Measurements from ENCODE around the gene SPO11.

- TF ChIP-seq CTCF (IDR thresholded peaks at IDR 0.05) (no peak), POLR2A (IDR thresholded peaks at IDR 0.05) (no peak)
Observed at GRCh38 chr20:57342829-57343228, 13.2 kb downstream of the SPO11 start.
